Coronary artery (tissue), 2 donors: ENCODE measurements around the gene RTBDN.

Source experiments
- DNase-seq: peaks from one replicate; pipeline ENCODE4 v3.0.0-alpha.2; 2017; ENCODE audit warnings: low spot score
- H3K27ac ChIP-seq, 2 donors: fragments of 200-600 bp; sonication (generic); one replicate each; pipeline ENCODE4 v1.5.1; 2016 to 2019
- H3K4me3 ChIP-seq: fragments of 200-600 bp; sonication (generic); 2 replicates; pipeline ENCODE4 v1.5.1; 2016; ENCODE audit warnings: mild to moderate bottlenecking, moderate library complexity
- TF ChIP-seq, protein P1 (sequence below): fragments of 200-600 bp; sonication (generic); IDR thresholded peaks from one replicate; pipeline ENCODE4 v1.5.1; 2019; ENCODE audit warnings: antibody characterized with exemption

Gene RTBDN

GRCh38 chr19:12834566-12834943, at the start of gene RTBDN:
RTBDN (minus strand) TSS chr19:12834579; CDS start chr19:12829979, 4,600 bp downstream.
- TF ChIP-seq, protein P1, sequence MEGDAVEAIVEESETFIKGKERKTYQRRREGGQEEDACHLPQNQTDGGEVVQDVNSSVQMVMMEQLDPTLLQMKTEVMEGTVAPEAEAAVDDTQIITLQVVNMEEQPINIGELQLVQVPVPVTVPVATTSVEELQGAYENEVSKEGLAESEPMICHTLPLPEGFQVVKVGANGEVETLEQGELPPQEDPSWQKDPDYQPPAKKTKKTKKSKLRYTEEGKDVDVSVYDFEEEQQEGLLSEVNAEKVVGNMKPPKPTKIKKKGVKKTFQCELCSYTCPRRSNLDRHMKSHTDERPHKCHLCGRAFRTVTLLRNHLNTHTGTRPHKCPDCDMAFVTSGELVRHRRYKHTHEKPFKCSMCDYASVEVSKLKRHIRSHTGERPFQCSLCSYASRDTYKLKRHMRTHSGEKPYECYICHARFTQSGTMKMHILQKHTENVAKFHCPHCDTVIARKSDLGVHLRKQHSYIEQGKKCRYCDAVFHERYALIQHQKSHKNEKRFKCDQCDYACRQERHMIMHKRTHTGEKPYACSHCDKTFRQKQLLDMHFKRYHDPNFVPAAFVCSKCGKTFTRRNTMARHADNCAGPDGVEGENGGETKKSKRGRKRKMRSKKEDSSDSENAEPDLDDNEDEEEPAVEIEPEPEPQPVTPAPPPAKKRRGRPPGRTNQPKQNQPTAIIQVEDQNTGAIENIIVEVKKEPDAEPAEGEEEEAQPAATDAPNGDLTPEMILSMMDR: no peak
- Histone ChIP-seq H3K27ac (no peak within 1 kb of the TSS), H3K4me3 (peak within 1 kb of the TSS; percentile 65)
- no peak for DNase-seq

GRCh38 chr19:12882589-12882988, 48.2 kb upstream of the RTBDN start:
- H3K27ac ChIP-seq: no peak overlapping the region
- no peak overlapping the region for H3K4me3 ChIP-seq

GRCh38 chr19:12881172-12881808, 46.9 kb upstream of the RTBDN start, which contains the start of gene DNASE2:
DNASE2 (minus strand) TSS chr19:12881449; CDS start chr19:12881375, 74 bp downstream.
- peak; percentile 97 for DNase-seq
- Histone ChIP-seq H3K4me3 (peak within 1 kb of the TSS; percentile 78), H3K27ac (peak within 1 kb of the TSS; percentile 84 to 95)
- TF ChIP-seq, protein P1: no peak

More at GRCh38 chr19:12882589-12882988, 48.2 kb upstream of the RTBDN start:
- TF ChIP-seq, protein P1: no peak
- DNase-seq: no peak

- DNase-seq: no peak
- peak overlapping the region; percentile 84 to 95 for H3K27ac ChIP-seq
- TF ChIP-seq, protein P1: no peak
- H3K4me3 ChIP-seq: peak overlapping the region; percentile 78
These were observed 46.3 kb upstream of the RTBDN start for GRCh38 chr19:12880551-12881171.

- Histone ChIP-seq H3K27ac (no peak overlapping the region), H3K4me3 (no peak overlapping the region)
- no peak for DNase-seq
- TF ChIP-seq, protein P1: no peak
These were observed 40.7 kb upstream of the RTBDN start for GRCh38 chr19:12875086-12875485.

DNA sequence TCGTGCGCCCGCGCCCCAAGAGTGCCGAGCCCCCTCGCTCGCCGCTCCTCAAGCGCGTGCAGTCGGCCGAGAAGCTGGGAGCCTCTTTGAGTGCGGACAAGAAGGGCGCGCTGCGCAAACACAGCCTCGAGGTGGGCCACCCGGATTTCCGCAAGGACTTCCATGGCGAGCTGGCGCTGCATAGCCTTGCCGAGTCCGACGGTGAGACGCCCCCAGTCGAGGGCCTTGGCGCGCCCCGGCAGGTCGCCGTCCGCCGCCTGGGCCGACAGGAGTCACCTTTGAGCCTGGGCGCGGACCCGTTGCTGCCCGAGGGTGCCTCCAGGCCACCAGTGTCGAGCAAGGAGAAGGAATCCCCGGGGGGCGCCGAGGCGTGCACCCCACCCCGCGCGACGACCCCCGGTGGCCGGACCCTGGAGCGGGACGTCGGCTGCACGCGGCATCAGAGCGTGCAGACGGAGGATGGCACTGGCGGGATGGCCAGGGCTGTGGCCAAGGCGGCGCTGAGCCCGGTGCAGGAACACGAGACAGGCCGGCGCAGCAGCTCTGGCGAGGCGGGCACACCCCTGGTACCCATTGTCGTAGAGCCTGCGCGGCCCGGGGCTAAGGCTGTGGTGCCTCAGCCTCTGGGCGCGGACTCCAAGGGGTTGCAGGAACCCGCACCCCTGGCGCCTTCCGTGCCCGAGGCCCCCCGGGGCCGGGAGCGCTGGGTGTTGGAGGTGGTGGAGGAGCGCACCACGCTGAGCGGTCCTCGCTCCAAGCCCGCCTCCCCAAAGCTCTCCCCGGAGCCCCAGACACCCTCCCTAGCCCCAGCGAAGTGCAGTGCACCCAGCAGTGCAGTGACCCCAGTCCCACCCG, 39.7 kb upstream of the RTBDN start:
- Histone ChIP-seq H3K4me3 (peak overlapping the region; percentile 12), H3K27ac (no peak overlapping the region)
- DNase-seq: no peak
- TF ChIP-seq, protein P1: no peak
